ENCODE results near the gene MZT2B.
"Not testable (repeated sequence)": the region's sequence is repeated elsewhere in the genome, so short reads cannot be mapped to it uniquely, and the experiment has no call there.

The MZT2B gene

DNA sequence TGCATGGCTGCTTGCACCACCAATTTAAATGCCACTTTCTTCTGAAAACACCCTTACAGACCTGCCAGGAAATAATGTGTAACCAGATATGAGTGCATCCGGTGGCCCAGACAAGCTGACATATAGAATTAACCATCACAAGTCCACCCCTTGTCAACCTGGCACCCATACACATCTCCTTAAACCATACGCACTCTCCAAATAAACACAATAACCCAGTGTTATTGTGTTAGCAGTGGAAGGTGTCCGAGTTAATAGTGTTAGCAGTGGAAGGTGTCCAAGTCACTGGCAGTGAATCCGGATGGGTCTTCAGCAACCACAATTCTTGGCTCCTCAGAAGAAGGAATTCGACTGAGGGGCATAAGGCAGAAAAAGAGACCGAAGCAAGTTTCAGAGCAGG lies 33.5 kb upstream of the MZT2B start:
- H3K27ac Mint-ChIP-seq, H3K4me3 Mint-ChIP-seq, DNase-seq, H3K4me1 Mint-ChIP-seq, ATAC-seq, H3K9me3 Mint-ChIP-seq: not testable (repeated sequence)
- H3K27me3 Mint-ChIP-seq, result peaks cover 14% of the 10 kb centered on the region

DNA sequence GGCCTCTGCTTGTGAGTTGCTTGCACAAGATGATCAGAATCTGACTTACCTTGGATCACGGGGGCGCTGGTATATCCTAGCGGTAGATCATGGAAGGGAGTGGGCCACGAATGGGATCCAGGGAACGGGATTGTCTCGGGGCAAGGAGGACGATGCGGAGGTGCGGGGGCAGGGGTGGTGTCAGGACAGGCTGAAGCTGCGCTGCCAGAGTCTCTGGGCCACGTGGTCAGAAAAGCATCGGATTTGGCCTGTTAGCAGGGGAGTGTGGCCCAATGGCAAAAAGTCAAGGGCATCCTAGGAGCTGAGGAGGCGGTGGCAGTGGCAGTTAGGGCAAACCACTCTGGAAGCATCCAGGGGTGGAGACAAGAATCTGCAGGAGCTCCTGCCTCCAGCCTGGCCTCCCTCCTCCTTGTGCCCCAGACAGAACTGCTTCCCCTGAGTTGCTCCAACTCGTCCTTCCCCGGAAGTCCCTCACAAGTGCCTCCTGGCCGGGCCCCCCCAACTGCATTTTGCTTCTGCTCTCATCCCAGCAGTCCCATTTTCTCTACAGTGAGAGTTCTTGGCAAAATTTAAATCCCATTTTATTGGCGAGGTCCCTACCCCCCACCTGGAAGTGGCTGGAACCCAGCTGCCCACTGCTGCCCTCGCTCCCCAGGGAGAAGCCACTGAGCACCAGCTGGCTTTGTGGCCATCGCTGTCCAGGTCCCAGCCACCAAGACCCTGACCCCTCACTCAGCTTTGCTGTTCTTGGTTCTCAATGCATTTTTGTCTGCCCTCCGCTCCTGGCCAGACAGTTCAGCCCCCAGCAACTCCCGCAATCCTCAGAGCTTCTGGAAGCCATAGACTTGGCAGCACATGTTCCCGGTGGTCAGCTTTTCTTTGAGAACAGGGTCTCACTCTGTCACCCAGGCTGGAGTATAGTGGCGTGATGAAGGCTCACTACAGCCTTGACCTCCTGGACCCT lies 31.6 kb upstream of the MZT2B start:
- peak overlapping the region in 1 of 2 donors; percentile 79 for H3K27ac Mint-ChIP-seq
- peaks cover 11% of the 10 kb centered on the region for H3K27me3 Mint-ChIP-seq
- no peaks in the 10 kb centered on the region for H3K9me3 Mint-ChIP-seq
- ATAC-seq (no peak), DNase-seq (no peak)
- H3K4me1 Mint-ChIP-seq, result no peaks in the 10 kb centered on the region
- H3K4me3 Mint-ChIP-seq, result no peak overlapping the region

DNA sequence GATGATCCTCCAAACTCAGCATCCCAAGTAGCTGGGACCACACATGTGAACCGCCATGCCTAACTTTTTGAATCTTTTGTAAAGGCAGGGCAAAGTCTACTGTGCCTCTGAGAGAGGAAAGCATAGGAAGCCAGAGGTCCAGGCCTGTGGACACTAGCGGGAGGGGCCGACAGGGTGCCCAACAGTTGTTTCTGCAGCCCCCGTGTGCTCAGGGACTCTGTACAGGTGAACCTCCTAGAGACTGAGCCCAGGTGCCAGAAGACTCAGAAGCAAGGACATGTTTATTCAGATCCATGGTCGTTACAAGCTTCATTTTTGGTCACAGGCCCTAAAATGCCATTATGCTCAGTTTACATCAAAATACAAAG lies 30.9 kb upstream of the MZT2B start:
- not testable (repeated sequence) for ATAC-seq, DNase-seq, H3K9me3 Mint-ChIP-seq, H3K4me1 Mint-ChIP-seq, H3K27me3 Mint-ChIP-seq, H3K4me3 Mint-ChIP-seq, H3K27ac Mint-ChIP-seq

DNA sequence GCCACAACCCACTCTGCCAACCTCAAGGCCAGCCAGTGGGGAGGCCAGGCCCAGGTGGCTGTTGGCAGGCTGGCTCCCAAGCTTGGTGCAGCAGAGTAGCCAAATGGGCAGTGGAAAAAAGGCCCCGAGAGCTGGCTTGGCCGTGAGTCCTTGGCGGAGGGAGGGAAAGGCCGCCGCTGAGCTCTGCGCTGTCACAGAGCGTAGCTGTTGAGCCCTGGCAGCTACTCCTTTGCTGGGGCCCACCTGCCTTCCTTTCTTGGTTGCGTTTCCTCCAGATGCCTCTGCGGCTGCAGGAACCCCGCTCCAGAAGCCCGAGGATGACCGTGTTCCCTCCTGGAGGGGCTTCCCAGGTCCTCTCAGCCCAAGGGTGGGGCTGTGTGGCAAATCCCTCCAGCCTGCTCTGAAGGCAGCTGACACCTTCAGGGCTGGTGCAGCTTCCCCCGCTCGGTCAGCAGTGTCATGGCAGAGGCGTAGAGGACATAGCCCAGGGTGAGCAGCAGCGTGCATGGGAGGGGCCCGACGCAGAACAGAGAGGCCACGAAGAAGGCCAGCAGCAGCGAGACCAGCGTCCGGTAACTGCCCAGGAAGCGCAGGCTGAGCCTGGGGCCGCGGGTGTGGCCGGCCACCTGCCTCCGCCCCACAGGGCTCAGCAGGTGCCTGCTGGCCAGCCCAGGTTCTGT lies 29.8 kb upstream of the MZT2B start:
- H3K4me1 Mint-ChIP-seq, H3K4me3 Mint-ChIP-seq, H3K27me3 Mint-ChIP-seq, H3K27ac Mint-ChIP-seq, ATAC-seq, DNase-seq, H3K9me3 Mint-ChIP-seq: not testable (repeated sequence)

DNA sequence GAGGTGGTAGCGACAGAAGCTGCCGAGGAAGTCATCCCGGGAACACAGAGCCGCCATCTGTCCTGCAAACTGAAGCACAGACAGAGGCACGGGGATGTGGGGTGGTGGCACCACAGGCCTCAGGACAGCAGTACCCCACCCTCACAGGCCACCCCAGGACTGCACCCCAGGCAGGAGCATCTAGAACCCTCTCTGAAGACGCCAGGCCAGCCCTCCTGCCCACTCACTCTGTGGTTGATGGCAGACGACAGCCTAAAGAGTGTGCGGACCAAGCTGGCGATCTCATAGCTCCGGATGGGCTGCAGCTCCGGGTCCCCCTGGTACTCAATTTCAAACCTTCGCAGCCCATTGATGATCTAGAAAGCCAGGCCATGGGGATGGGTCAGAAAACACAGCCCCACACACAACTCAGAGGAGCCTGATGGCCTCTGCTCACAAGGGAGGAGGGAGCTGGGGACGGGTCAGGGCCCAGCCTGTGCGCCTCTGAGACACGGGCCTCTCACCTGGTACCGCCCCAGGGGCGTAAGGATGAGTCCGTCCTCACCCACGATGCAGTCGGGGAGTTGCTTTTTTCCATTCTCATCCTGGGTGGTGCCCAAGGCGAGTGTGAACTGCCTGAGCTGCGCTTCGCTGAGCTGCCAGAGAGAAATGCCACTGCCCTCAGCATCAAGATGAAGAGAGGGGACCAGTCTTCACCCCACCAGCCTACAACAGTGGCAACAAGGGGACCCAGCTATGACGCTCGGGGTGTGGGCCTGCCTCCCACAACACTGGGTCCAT lies 29.1 kb upstream of the MZT2B start:
- no peak for ATAC-seq
- no peaks in the 10 kb centered on the region for H3K9me3 Mint-ChIP-seq

DNA sequence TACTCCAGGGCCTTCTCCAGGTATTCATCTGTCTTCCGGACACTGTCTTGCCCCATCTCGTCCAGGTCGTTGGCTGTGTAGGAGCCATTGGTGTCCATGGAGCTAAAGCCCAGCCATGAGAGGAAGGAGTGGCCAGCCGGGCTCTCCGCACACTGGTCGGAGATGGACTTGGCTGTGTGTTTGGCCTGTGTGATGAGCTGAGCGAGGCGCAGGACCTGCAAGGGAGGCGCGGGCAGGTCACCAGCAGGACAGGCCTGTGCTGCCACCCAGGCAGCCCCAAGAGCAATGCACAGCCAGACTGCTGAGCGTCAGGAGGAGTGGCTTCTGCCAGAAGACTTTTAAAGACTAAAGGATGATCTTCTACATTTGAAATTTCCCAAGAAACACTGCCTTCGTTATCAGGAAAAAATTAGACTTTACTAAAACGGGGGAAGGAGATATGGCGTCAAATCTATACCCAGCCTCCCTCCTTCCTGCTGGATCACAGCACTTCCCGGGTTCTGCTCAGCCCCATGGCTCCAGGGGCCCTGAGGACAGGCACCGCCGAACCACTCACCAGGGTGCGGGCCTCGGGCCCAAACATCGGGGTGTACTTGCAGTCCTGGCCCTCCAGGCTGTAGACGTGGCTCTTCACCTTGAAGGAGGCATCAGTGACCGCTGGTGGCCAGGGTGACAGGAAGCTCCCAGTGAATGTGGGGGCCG lies 28.2 kb upstream of the MZT2B start:
- H3K27me3 Mint-ChIP-seq, DNase-seq, ATAC-seq, H3K27ac Mint-ChIP-seq, H3K4me3 Mint-ChIP-seq, H3K9me3 Mint-ChIP-seq: not testable (repeated sequence)
- H3K4me1 Mint-ChIP-seq, result peaks cover 18% of the 10 kb centered on the region

More for the DNA sequence above, 29.1 kb upstream of the MZT2B start:
- Mint-ChIP-seq H3K27me3 (no peaks in the 10 kb centered on the region), H3K4me1 (peaks cover 11% of the 10 kb centered on the region), H3K4me3 (no peak overlapping the region), H3K27ac (no peak overlapping the region)
- DNase-seq, result no peak

DNA sequence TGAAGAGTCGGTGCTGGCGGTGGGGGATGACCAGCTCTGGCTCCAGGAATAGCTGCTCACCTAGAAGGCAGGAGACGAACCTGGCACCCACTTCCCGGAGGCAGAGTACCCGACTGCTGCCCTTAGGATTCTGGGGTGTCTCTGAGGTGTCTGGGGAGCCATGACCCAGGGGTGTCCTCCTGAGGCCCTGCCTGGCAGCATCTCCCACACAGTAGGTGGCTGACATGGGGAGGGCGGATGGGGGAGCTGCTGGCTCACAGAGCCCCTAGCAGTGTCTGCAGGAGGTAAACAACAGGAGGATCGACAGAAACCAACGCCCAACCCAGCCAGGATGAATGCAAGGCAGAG lies 27.7 kb upstream of the MZT2B start:
- not testable (repeated sequence) for H3K27ac Mint-ChIP-seq, H3K27me3 Mint-ChIP-seq, DNase-seq, H3K9me3 Mint-ChIP-seq, ATAC-seq, H3K4me3 Mint-ChIP-seq
- peaks cover 18% of the 10 kb centered on the region for H3K4me1 Mint-ChIP-seq

DNA sequence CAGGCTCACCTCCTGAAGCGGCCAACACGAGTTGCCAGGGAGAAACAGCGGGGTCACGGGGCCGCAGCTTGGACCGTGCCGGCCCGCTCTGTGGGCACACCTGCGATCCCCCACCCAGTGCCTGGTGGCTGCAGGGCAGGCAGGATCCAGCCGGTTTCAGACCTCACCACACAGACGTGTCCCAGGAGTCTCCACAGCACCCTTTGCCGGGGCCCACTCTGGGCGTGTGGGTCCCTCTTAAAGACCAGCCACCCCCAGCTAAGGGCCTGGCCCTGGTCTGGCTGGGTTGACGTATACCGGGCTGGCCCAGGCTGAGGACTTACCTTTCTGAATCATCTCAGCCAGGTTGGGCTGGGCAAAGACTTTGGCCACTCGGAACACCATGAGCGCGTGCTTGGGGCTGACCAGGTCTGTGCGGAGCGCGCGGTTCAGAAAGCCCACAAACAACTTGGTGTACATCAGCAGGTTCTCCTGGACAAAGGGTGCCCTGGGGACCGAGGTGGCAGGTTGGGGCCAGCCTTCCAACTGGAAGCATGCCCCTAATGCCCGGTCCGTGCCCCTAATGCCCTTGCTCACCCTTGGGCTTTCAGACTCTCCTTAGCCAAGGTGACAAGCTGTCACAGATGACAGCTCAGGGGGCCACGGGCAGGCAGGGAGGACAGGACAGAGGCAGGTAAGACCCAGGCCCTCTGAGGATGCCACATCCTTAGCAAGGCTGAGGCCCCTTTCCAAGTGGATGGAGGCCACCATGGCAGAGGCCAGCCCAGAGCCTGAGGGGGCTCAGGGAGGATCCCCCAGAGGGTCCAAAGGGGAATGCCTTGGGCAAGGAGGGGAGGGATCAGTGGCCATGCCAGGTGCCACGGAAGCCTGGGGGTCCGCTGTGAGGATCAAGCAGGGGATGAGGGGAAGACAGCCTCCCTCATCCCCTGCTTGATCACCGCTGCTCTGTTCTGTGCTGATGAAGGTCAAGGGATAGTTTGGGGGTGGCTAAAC lies 27.0 kb upstream of the MZT2B start:
- DNase-seq, result no peak
- Mint-ChIP-seq H3K27me3 (no peaks in the 10 kb centered on the region), H3K9me3 (no peaks in the 10 kb centered on the region), H3K4me3 (no peak overlapping the region), H3K4me1 (peaks cover 18% of the 10 kb centered on the region), H3K27ac (peak overlapping the region in 1 of 2 donors; percentile 59)
- ATAC-seq, result no peak

DNA sequence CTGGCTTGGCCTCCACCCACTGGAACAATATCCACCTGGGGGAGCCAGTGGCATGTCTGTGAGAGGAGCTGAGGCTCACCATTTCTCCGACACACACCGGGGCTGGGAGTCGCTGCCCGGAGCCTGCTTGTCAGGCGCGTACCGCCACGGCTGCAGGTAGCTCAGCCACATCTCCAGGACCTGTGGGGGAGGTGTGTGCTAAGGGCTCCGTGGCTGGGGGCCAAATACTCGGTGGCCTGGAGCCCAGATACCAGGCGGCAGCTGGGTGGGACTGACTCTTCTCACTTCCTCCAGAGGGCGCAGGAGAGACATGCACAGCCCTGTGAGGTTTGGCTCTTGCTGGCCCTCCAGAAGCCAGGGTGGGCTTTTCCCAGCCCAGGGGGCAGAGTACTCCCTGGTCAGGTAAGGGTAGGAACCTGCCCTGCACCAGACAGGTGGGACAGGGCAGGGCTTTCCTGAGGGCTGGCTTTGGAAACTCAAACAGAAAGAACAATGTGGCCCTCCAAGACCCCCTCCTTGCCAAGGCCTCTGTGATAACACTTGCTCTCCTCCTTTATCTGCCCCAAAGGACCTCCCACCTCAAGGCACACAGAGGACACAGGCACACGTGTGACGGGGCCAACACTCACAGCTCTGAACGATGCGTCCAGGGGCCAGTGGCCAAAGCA lies 26.0 kb upstream of the MZT2B start:
- not testable (repeated sequence) for H3K4me3 Mint-ChIP-seq, ATAC-seq, H3K9me3 Mint-ChIP-seq, H3K27me3 Mint-ChIP-seq
- H3K27ac Mint-ChIP-seq, result peak overlapping the region in 1 of 2 donors; percentile 82
- peak in 1 of 2 donors; percentile 21 for DNase-seq
- H3K4me1 Mint-ChIP-seq, result peaks cover 18% of the 10 kb centered on the region

DNA sequence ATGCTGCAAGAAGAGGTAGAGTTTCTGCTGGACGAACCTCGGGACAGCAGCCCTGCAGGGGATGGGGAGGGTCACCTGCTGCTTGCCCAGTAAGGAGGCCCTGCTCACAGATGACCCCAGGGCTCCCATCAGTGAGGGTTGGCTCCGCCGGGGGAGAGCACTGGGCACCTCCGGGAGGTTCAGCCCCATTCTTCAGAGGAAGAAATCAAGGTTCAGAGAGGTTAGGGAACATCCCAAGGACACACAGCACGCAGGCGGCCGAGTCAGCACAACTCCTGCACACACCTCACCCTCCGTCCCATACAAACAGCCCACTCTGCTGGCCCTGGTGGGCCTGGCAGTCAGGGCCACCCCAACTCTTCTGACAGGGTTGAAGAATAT lies 25.4 kb upstream of the MZT2B start:
- Mint-ChIP-seq H3K4me3 (no peak overlapping the region), H3K4me1 (peaks cover 18% of the 10 kb centered on the region), H3K27me3 (no peaks in the 10 kb centered on the region), H3K27ac (peak overlapping the region in 1 of 2 donors; percentile 82), H3K9me3 (no peaks in the 10 kb centered on the region)
- ATAC-seq (no peak), DNase-seq (no peak)

DNA sequence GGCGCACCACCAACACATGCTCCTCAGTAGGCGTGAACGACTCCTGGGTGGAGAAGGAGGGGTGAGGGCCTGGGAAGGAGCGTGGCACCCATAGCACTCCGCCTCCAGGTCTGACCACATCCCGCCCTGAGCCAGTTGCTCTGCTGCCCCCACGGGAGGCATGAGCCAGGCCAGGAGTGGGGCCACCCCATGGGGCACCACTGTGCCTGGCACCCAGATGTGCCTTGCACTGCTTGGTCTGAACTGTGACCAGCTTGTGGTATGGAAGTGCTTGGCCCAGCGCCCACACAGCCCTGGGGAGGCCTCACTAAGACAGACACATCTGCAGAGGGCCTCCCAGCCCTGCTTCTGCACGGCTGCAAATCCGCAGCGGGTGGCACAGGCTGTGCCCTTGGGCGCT lies 24.7 kb upstream of the MZT2B start:
- not testable (repeated sequence) for H3K4me3 Mint-ChIP-seq, H3K27me3 Mint-ChIP-seq, H3K9me3 Mint-ChIP-seq, H3K27ac Mint-ChIP-seq, DNase-seq
- peak; percentile 10 for ATAC-seq
- peaks cover 18% of the 10 kb centered on the region for H3K4me1 Mint-ChIP-seq

DNA sequence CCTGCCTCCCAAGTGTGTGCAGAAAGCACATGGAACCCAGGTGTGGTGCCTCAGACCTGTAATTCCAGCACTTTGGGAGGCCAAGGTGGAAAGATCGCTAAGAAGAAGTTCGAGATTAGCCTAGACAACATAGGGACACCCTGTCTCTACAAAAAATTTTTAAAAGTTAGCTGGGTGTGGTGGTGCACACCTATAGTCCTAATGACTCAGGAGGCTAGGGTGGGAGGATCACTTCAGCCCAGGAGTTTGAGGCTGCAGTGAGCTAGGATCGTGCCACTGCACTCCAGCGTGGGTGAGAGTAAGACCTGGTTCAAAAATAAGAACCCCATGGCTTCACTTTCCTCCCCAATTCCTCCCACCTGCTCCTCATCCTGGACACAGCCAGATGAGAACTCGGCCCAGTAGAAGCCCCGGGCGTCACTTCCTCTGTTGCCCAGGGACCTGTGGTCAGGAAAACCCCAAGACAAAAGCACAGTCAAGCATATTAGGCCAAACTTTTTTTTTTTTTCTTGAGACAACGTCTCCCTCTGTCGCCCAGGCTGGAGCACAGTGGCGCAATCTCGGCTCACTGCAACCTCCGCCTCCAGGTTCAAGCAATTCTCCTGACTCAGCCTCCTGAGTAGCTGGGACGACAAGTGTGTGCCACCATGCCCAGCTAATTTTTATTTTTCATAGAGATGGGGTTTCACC lies 24.1 kb upstream of the MZT2B start:
- peaks cover 18% of the 10 kb centered on the region for H3K4me1 Mint-ChIP-seq
- H3K4me3 Mint-ChIP-seq, H3K27me3 Mint-ChIP-seq, ATAC-seq, DNase-seq, H3K9me3 Mint-ChIP-seq: not testable (repeated sequence)
- H3K27ac Mint-ChIP-seq, result peak overlapping the region; percentile 42 to 69

DNA sequence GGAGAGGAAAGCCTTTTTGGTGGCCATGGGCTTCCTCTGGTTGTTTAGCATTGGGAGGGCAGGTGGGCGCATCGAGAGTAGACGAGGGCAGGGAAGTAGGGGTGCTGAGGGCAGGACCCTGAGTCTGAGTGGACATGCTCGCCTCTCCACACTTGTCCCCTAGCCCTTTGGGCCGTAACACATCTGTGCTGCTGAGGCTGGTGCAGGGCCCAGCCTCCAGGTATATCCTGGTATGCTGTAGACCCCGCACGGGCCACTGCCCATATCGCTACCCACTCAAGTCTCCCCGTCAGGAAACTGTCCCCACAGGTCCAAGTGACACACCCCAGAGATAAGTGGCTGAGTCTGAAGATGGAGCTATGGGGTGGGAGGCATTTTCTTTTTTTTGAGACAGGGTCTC lies 23.4 kb upstream of the MZT2B start:
- no peak for ATAC-seq
- H3K27ac Mint-ChIP-seq, result peak overlapping the region; percentile 42 to 69
- DNase-seq, result no peak
- no peak overlapping the region for H3K4me3 Mint-ChIP-seq
- H3K4me1 Mint-ChIP-seq, result peaks cover 18% of the 10 kb centered on the region
- no peaks in the 10 kb centered on the region for H3K9me3 Mint-ChIP-seq
- no peaks in the 10 kb centered on the region for H3K27me3 Mint-ChIP-seq
